Renal pelvis (tissue), 4 donors: ENCODE measurements around the gene TRPM3. TPM values are rescaled to one million over a fixed set of nuclear protein-coding genes. Genes with fewer than 3 reads are reported as not detected.

Experiments
- DNase-seq: peaks from one replicate; pipeline ENCODE4 v3.0.0-alpha.2; 2013
- polyA plus RNA-seq, 3 donors: library from polyadenylated mRNA; unstranded; fragments of 120-200 nt; gene quantifications; one replicate each; pipeline ENCODE4 v1.2.1, GENCODE V29; 2013; ENCODE audit not compliant: insufficient read length in 3 of 3

The TRPM3 gene
- polyA plus RNA-seq, 3 donors = 11.2 to 17.9 (median 16.3) TPM

- no peak for DNase-seq
Measured at GRCh38 chr9:70613024-70613768, 508.2 kb downstream of the TRPM3 start.

- no peak for DNase-seq
Measured at GRCh38 chr9:70610287-70610644, 511.2 kb downstream of the TRPM3 start.

GRCh38 chr9:70609542-70610286 lies 511.7 kb downstream of the TRPM3 start:
- DNase-seq = no peak

GRCh38 chr9:70609011-70609410 lies 512.4 kb downstream of the TRPM3 start:
- no peak for DNase-seq

GRCh38 chr9:70607926-70608325 lies 513.5 kb downstream of the TRPM3 start:
- no peak for DNase-seq

GRCh38 chr9:70607329-70607728 lies 514.1 kb downstream of the TRPM3 start:
- DNase-seq = no peak

- no peak for DNase-seq
Measured at GRCh38 chr9:70603020-70603411, 518.4 kb downstream of the TRPM3 start.

- DNase-seq = peak; percentile 76
Measured at GRCh38 chr9:70602321-70603019, 519.0 kb downstream of the TRPM3 start.

- peak; percentile 47 for DNase-seq
Measured at GRCh38 chr9:70601000-70601951, 520.1 kb downstream of the TRPM3 start.

- no peak for DNase-seq
Measured at GRCh38 chr9:70600506-70600905, 520.9 kb downstream of the TRPM3 start.

- no peak for DNase-seq
Measured at GRCh38 chr9:70597886-70598285, 523.5 kb downstream of the TRPM3 start.

- no peak for DNase-seq
Measured at GRCh38 chr9:70595211-70595610, 526.2 kb downstream of the TRPM3 start.

GRCh38 chr9:70594386-70594944 lies 527.0 kb downstream of the TRPM3 start:
- DNase-seq = no peak

- no peak for DNase-seq
Measured at GRCh38 chr9:70593241-70593640, 528.2 kb downstream of the TRPM3 start.

GRCh38 chr9:70590315-70590677 lies 531.1 kb downstream of the TRPM3 start:
- no peak for DNase-seq

- DNase-seq = no peak
Measured at GRCh38 chr9:70589571-70590314, 531.7 kb downstream of the TRPM3 start.

GRCh38 chr9:70588999-70589398 lies 532.4 kb downstream of the TRPM3 start:
- DNase-seq = no peak

- DNase-seq = no peak
Measured at GRCh38 chr9:70588381-70588780, 533.0 kb downstream of the TRPM3 start.

- no peak for DNase-seq
Measured at GRCh38 chr9:70587201-70587600, 534.2 kb downstream of the TRPM3 start.

- no peak for DNase-seq
Measured at GRCh38 chr9:70586476-70586875, 534.9 kb downstream of the TRPM3 start.

- no peak for DNase-seq
Measured at GRCh38 chr9:70581955-70582350, 539.5 kb downstream of the TRPM3 start.
